ENCODE results near the gene ZNF264.
"Not testable (repeated sequence)": the region's sequence is repeated elsewhere in the genome, so short reads cannot be mapped to it uniquely, and the experiment has no call there.

Gene ZNF264

DNA sequence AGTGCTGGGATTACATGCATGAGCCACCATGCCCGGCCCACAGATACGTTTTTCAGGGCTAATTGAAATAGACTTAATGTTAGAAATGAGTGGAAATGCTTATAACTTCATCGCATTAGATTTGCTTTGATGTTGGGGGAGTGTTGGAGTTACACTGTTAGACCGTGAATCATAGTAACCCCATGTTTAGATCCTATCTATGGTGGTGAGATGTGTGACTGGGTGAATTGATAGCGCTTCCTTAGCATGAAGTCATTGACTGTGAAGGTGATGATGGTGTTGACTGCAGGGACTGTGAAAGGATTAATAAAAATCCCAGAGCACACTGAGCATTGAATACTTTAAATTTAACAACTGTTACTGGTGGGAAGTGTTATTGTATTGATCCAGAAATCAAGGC, 1.7 kb downstream of the ZNF264 start:
- no peaks in the 10 kb centered on the region for H3F3A ChIP-seq (ENCODE audit: low read depth)
- H3K4me1 ChIP-seq (ENCODE audit: insufficient read depth, low read length, poor library complexity, severe bottlenecking) = peaks cover 20% of the 10 kb centered on the region
- peaks cover 26% of the 10 kb centered on the region for H3K27me3 ChIP-seq (ENCODE audit: insufficient read depth, low read length, poor library complexity, severe bottlenecking)
- TF ChIP-seq, protein P1, sequence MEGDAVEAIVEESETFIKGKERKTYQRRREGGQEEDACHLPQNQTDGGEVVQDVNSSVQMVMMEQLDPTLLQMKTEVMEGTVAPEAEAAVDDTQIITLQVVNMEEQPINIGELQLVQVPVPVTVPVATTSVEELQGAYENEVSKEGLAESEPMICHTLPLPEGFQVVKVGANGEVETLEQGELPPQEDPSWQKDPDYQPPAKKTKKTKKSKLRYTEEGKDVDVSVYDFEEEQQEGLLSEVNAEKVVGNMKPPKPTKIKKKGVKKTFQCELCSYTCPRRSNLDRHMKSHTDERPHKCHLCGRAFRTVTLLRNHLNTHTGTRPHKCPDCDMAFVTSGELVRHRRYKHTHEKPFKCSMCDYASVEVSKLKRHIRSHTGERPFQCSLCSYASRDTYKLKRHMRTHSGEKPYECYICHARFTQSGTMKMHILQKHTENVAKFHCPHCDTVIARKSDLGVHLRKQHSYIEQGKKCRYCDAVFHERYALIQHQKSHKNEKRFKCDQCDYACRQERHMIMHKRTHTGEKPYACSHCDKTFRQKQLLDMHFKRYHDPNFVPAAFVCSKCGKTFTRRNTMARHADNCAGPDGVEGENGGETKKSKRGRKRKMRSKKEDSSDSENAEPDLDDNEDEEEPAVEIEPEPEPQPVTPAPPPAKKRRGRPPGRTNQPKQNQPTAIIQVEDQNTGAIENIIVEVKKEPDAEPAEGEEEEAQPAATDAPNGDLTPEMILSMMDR (conservative IDR thresholded peaks at IDR 0.05; ENCODE audit: low read length) = no peak
- no peak for TF ChIP-seq EZH2phosphoT487 (IDR thresholded peaks at IDR 0.05; ENCODE audit: borderline replicate concordance)
- H3K36me3 ChIP-seq (ENCODE audit: insufficient read depth, low read length) = peaks cover 24% of the 10 kb centered on the region; the same call in 1 of the 2 replicates
- peaks cover 9% of the 10 kb centered on the region; the same call in 1 of the 2 replicates for H3K9me3 ChIP-seq (ENCODE audit: insufficient read depth, low read depth, low read length)
- H2AFZ ChIP-seq (ENCODE audit: low read length) = no peak overlapping the region
- H3K9ac ChIP-seq (ENCODE audit: low read depth, low read length, poor library complexity, severe bottlenecking) = peak overlapping the region; percentile 88
- peaks cover 7% of the 10 kb centered on the region for H4K20me1 ChIP-seq (ENCODE audit: insufficient read depth, low read length, poor library complexity, severe bottlenecking)
- no peaks in the 10 kb centered on the region for H3K9me2 ChIP-seq (replicated peaks; ENCODE audit: low read depth, low read length)
- H3K4me2 ChIP-seq (ENCODE audit: low read depth, low read length, poor library complexity, severe bottlenecking) = peak overlapping the region; percentile 98
- H3K79me2 ChIP-seq (ENCODE audit: insufficient read depth, low read length) = peaks cover 29% of the 10 kb centered on the region
- H3K4me3 ChIP-seq (ENCODE audit: low read length, poor library complexity, severe bottlenecking) = peak overlapping the region; percentile 95

DNA sequence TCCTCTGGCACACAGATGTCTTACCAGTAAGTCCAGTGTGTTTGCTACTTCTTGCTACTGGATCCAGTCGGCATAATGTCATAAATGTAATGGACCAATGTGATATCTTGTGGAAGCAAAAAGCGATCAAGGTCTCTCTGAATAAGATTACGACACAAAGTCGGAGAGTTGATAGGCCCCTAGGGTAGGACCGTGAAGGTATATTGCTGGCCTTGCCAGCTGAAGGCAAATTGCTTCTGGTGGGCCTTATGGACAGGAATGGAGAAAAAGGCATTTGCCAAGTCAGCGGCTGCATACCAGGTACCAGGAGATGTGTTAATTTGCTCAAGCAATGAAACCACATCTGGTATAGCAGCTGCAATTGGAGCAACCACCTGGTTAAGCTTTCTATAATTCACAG, 6.6 kb downstream of the ZNF264 start:
- Histone ChIP-seq H3K36me3 (ENCODE audit: insufficient read depth, low read length) (peaks cover 24% of the 10 kb centered on the region; the same call in 1 of the 2 replicates), H3K79me2 (ENCODE audit: insufficient read depth, low read length) (peaks cover 23% of the 10 kb centered on the region), H3K4me1 (ENCODE audit: insufficient read depth, low read length, poor library complexity, severe bottlenecking) (peaks cover 10% of the 10 kb centered on the region)
- not testable (repeated sequence) for H3K9me3 ChIP-seq (ENCODE audit: insufficient read depth, low read depth, low read length); H3F3A ChIP-seq (ENCODE audit: low read depth); H2AFZ ChIP-seq (ENCODE audit: low read length); H3K9ac ChIP-seq (ENCODE audit: low read depth, low read length, poor library complexity, severe bottlenecking); H3K9me2 ChIP-seq (replicated peaks; ENCODE audit: low read depth, low read length); H3K4me2 ChIP-seq (ENCODE audit: low read depth, low read length, poor library complexity, severe bottlenecking); H3K4me3 ChIP-seq (ENCODE audit: low read length, poor library complexity, severe bottlenecking); H3K27me3 ChIP-seq (ENCODE audit: insufficient read depth, low read length, poor library complexity, severe bottlenecking); H4K20me1 ChIP-seq (ENCODE audit: insufficient read depth, low read length, poor library complexity, severe bottlenecking)

DNA sequence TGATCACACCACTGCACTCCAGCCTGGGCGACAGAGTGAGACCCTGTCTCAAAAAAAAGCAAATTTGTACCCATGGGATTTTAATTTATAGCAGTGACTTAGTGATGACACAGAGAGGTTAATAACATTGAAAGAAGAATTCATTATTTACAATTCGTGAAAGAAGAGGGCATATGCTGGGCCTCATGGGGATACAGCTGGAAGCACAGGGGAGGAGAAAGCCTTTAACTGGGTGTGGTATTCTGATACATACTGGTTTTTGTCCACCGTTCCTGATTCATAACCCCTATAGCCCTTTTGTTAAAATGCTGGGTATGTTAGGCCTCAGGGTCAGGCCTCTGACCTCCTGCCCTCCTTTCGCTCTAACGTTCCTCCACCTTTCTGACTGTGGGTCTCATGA, 10.9 kb downstream of the ZNF264 start:
- no peak overlapping the region for H3K9ac ChIP-seq (ENCODE audit: low read depth, low read length, poor library complexity, severe bottlenecking)
- TF ChIP-seq, protein P1 (conservative IDR thresholded peaks at IDR 0.05; ENCODE audit: low read length) = no peak
- no peak for TF ChIP-seq EZH2phosphoT487 (IDR thresholded peaks at IDR 0.05; ENCODE audit: borderline replicate concordance)
- H3K4me2 ChIP-seq (ENCODE audit: low read depth, low read length, poor library complexity, severe bottlenecking) = no peak overlapping the region
- H3K9me2 ChIP-seq (replicated peaks; ENCODE audit: low read depth, low read length) = no peaks in the 10 kb centered on the region
- no peak overlapping the region for H3K4me3 ChIP-seq (ENCODE audit: low read length, poor library complexity, severe bottlenecking)
- H3K79me2 ChIP-seq (ENCODE audit: insufficient read depth, low read length) = peaks cover 15% of the 10 kb centered on the region; the same call in 1 of the 2 replicates
- H3K9me3 ChIP-seq (ENCODE audit: insufficient read depth, low read depth, low read length) = no peaks in the 10 kb centered on the region
- H3K4me1 ChIP-seq (ENCODE audit: insufficient read depth, low read length, poor library complexity, severe bottlenecking) = no peaks in the 10 kb centered on the region
- H3F3A ChIP-seq (ENCODE audit: low read depth) = no peaks in the 10 kb centered on the region
- H3K36me3 ChIP-seq (ENCODE audit: insufficient read depth, low read length) = peaks cover 12% of the 10 kb centered on the region; the same call in 1 of the 2 replicates
- no peaks in the 10 kb centered on the region for H3K27me3 ChIP-seq (ENCODE audit: insufficient read depth, low read length, poor library complexity, severe bottlenecking)
- H2AFZ ChIP-seq (ENCODE audit: low read length) = no peak overlapping the region
- H4K20me1 ChIP-seq (ENCODE audit: insufficient read depth, low read length, poor library complexity, severe bottlenecking) = no peaks in the 10 kb centered on the region

DNA sequence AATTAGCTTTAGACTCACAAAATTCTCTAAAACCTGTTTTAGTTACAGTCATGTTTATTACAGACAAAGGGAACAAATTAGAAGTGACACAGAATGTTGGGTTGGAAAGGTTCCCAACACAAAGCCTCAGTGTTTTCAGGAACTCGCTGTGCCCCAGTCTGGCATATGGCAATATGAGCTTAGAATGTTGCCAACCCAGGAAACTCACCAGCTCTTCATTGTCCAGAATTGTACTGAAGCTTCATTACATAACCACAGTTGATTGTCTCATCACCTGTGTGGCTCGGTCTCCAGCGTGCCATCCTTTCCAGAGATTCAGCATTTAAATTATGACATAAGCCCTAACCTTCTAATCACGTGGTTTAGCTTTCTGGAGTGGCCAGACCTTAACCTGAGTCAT, 19.1 kb downstream of the ZNF264 start:
- H3K9me2 ChIP-seq (replicated peaks; ENCODE audit: low read depth, low read length) = no peaks in the 10 kb centered on the region
- no peak for TF ChIP-seq EZH2phosphoT487 (IDR thresholded peaks at IDR 0.05; ENCODE audit: borderline replicate concordance)
- TF ChIP-seq, protein P1 (conservative IDR thresholded peaks at IDR 0.05; ENCODE audit: low read length) = no peak
- no peaks in the 10 kb centered on the region for H3K9me3 ChIP-seq (ENCODE audit: insufficient read depth, low read depth, low read length)
- no peaks in the 10 kb centered on the region for H3K4me1 ChIP-seq (ENCODE audit: insufficient read depth, low read length, poor library complexity, severe bottlenecking)
- H3K9ac ChIP-seq (ENCODE audit: low read depth, low read length, poor library complexity, severe bottlenecking) = no peak overlapping the region
- peaks cover 52% of the 10 kb centered on the region; the same call in 1 of the 2 replicates for H3K36me3 ChIP-seq (ENCODE audit: insufficient read depth, low read length)
- H2AFZ ChIP-seq (ENCODE audit: low read length) = no peak overlapping the region
- no peaks in the 10 kb centered on the region for H3K79me2 ChIP-seq (ENCODE audit: insufficient read depth, low read length)
- H3K27me3 ChIP-seq (ENCODE audit: insufficient read depth, low read length, poor library complexity, severe bottlenecking) = no peaks in the 10 kb centered on the region
- no peak overlapping the region for H3K4me3 ChIP-seq (ENCODE audit: low read length, poor library complexity, severe bottlenecking)
- no peak overlapping the region for H3K4me2 ChIP-seq (ENCODE audit: low read depth, low read length, poor library complexity, severe bottlenecking)
- no peaks in the 10 kb centered on the region for H4K20me1 ChIP-seq (ENCODE audit: insufficient read depth, low read length, poor library complexity, severe bottlenecking)
- no peaks in the 10 kb centered on the region for H3F3A ChIP-seq (ENCODE audit: low read depth)

All from Loucy (cell line).